Measurements from ENCODE around the gene GDF10. TPM values are rescaled to one million over a fixed set of nuclear protein-coding genes. Genes with fewer than 3 reads are reported as not detected.

The GDF10 gene
- total and polyA plus RNA-seq, 4 donors = 2.3 to 34.7 (median 16.6) TPM

GRCh38 chr10:47331954-47332353 lies 32.0 kb downstream of the GDF10 start:
- ATAC-seq (ENCODE audit: insufficient read depth, low FRiP score) (no peak), DNase-seq (no peak)
- WGBS, 2 donors = 83 to 87% methylated on average over 7 of the region's 7 CpGs
- Histone ChIP-seq H3K27me3 (ENCODE audit: control insufficient read depth in 3 of 3, insufficient read depth in 3 of 3, low read length in 2 of 3) (peaks cover 0 to 3% (median 0%) of the 10 kb centered on the region in 3 donors), H3K36me3 (ENCODE audit: control insufficient read depth in 4 of 4, insufficient read depth in 4 of 4, low read length in 4 of 4) (no peaks in the 10 kb centered on the region), H3K4me3 (no peak overlapping the region), H3K9me3 (ENCODE audit: control insufficient read depth in 4 of 4, insufficient read depth in 3 of 4, low read length in 3 of 4) (peaks cover 0 to 2% (median 0%) of the 10 kb centered on the region in 4 donors), H3K4me1 (ENCODE audit: control insufficient read depth in 5 of 5, insufficient read depth in 5 of 5, low read length in 5 of 5) (no peaks in the 10 kb centered on the region), H3K9ac (ENCODE audit: insufficient read depth in 1 of 2, low read length in 2 of 2) (no peak overlapping the region), H3K27ac (ENCODE audit: low read depth in 1 of 2, low read length in 1 of 2) (no peak overlapping the region)
- no peak for TF ChIP-seq CTCF (IDR thresholded peaks at IDR 0.05; ENCODE audit: control extremely low read depth, extremely low read depth)

GRCh38 chr10:47332371-47332770 lies 32.4 kb downstream of the GDF10 start:
- no peak for TF ChIP-seq CTCF (IDR thresholded peaks at IDR 0.05; ENCODE audit: control extremely low read depth, extremely low read depth)
- Histone ChIP-seq H3K27ac (ENCODE audit: low read depth in 1 of 2, low read length in 1 of 2) (no peak overlapping the region), H3K9me3 (ENCODE audit: control insufficient read depth in 4 of 4, insufficient read depth in 3 of 4, low read length in 3 of 4) (peaks cover 0 to 2% (median 0%) of the 10 kb centered on the region in 4 donors), H3K4me3 (no peak overlapping the region), H3K4me1 (ENCODE audit: control insufficient read depth in 5 of 5, insufficient read depth in 5 of 5, low read length in 5 of 5) (peaks cover 0 to 2% (median 0%) of the 10 kb centered on the region in 5 donors), H3K36me3 (ENCODE audit: control insufficient read depth in 4 of 4, insufficient read depth in 4 of 4, low read length in 4 of 4) (no peaks in the 10 kb centered on the region), H3K9ac (ENCODE audit: insufficient read depth in 1 of 2, low read length in 2 of 2) (no peak overlapping the region), H3K27me3 (ENCODE audit: control insufficient read depth in 3 of 3, insufficient read depth in 3 of 3, low read length in 2 of 3) (peaks cover 0 to 3% (median 0%) of the 10 kb centered on the region in 3 donors)
- no peak for ATAC-seq (ENCODE audit: insufficient read depth, low FRiP score)
- no peak for DNase-seq
- WGBS, 2 donors = 86 to 90% methylated on average over 3 of the region's 3 CpGs

GRCh38 chr10:47332946-47333345 lies 32.9 kb downstream of the GDF10 start:
- H3K4me3 ChIP-seq = no peak overlapping the region
- TF ChIP-seq CTCF (IDR thresholded peaks at IDR 0.05; ENCODE audit: control extremely low read depth, extremely low read depth) = no peak
- H3K27me3 ChIP-seq (ENCODE audit: control insufficient read depth in 3 of 3, insufficient read depth in 3 of 3, low read length in 2 of 3) = peaks cover 0 to 3% (median 0%) of the 10 kb centered on the region in 3 donors
- H3K36me3 ChIP-seq (ENCODE audit: control insufficient read depth in 4 of 4, insufficient read depth in 4 of 4, low read length in 4 of 4) = no peaks in the 10 kb centered on the region
- ATAC-seq (ENCODE audit: insufficient read depth, low FRiP score) (no peak), DNase-seq (no peak)
- H3K27ac ChIP-seq (ENCODE audit: low read depth in 1 of 2, low read length in 1 of 2) = no peak overlapping the region
- 92 to 94% methylated on average over 3 of the region's 3 CpGs for WGBS, 2 donors
- peaks cover 0 to 2% (median 0%) of the 10 kb centered on the region in 4 donors for H3K9me3 ChIP-seq (ENCODE audit: control insufficient read depth in 4 of 4, insufficient read depth in 3 of 4, low read length in 3 of 4)
- no peak overlapping the region for H3K9ac ChIP-seq (ENCODE audit: insufficient read depth in 1 of 2, low read length in 2 of 2)
- H3K4me1 ChIP-seq (ENCODE audit: control insufficient read depth in 5 of 5, insufficient read depth in 5 of 5, low read length in 5 of 5) = peaks cover 0 to 7% (median 0%) of the 10 kb centered on the region in 5 donors

- H3K27ac ChIP-seq (ENCODE audit: low read depth in 1 of 2, low read length in 1 of 2) = no peak overlapping the region
- H3K27me3 ChIP-seq (ENCODE audit: control insufficient read depth in 3 of 3, insufficient read depth in 3 of 3, low read length in 2 of 3) = peaks cover 0 to 3% (median 0%) of the 10 kb centered on the region in 3 donors
- ATAC-seq (ENCODE audit: insufficient read depth, low FRiP score) (no peak), DNase-seq (no peak)
- H3K4me1 ChIP-seq (ENCODE audit: control insufficient read depth in 5 of 5, insufficient read depth in 5 of 5, low read length in 5 of 5) = peaks cover 0 to 7% (median 0%) of the 10 kb centered on the region in 5 donors
- 88 to 92% methylated on average over 6 of the region's 6 CpGs for WGBS, 2 donors
- no peak for TF ChIP-seq CTCF (IDR thresholded peaks at IDR 0.05; ENCODE audit: control extremely low read depth, extremely low read depth)
- no peak overlapping the region for H3K9ac ChIP-seq (ENCODE audit: insufficient read depth in 1 of 2, low read length in 2 of 2)
- no peak overlapping the region for H3K4me3 ChIP-seq
- peaks cover 0 to 2% (median 0%) of the 10 kb centered on the region in 4 donors for H3K9me3 ChIP-seq (ENCODE audit: control insufficient read depth in 4 of 4, insufficient read depth in 3 of 4, low read length in 3 of 4)
- H3K36me3 ChIP-seq (ENCODE audit: control insufficient read depth in 4 of 4, insufficient read depth in 4 of 4, low read length in 4 of 4) = no peaks in the 10 kb centered on the region
These were observed 33.5 kb downstream of the GDF10 start for GRCh38 chr10:47333532-47333931.
